Measurements from ENCODE around the gene CS.

Gene CS

DNA sequence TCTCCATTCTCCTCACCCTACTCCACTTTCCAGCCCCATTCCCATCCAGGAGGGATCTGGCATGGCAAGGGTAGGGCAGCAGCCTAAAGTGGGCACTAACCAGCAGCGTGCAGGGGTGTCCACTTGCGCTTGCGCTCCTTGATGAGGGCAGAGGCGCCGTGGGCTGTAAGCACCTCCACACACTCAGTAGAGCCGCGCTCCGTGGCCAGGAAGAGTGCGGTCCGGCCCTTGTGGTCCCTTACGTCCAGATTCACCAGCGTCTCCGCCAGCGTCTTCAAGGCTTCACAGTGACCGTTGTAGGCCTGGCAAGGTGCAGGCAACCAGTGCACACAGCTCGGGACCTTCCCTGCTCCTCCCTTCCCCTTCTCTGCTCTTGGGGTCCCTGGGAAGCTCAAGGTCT, 52.2 kb downstream of the CS start:
- no peak for DNase-seq (ENCODE audit: low spot score)

- no peak for DNase-seq (ENCODE audit: low spot score)
Observed at GRCh38 chr12:56244494-56244893, 55.6 kb downstream of the CS start.

- DNase-seq (ENCODE audit: low spot score): no peak
Observed at GRCh38 chr12:56243731-56244181, 56.4 kb downstream of the CS start.

- no peak for DNase-seq (ENCODE audit: low spot score)
Observed at GRCh38 chr12:56242986-56243385, 57.1 kb downstream of the CS start.

DNA sequence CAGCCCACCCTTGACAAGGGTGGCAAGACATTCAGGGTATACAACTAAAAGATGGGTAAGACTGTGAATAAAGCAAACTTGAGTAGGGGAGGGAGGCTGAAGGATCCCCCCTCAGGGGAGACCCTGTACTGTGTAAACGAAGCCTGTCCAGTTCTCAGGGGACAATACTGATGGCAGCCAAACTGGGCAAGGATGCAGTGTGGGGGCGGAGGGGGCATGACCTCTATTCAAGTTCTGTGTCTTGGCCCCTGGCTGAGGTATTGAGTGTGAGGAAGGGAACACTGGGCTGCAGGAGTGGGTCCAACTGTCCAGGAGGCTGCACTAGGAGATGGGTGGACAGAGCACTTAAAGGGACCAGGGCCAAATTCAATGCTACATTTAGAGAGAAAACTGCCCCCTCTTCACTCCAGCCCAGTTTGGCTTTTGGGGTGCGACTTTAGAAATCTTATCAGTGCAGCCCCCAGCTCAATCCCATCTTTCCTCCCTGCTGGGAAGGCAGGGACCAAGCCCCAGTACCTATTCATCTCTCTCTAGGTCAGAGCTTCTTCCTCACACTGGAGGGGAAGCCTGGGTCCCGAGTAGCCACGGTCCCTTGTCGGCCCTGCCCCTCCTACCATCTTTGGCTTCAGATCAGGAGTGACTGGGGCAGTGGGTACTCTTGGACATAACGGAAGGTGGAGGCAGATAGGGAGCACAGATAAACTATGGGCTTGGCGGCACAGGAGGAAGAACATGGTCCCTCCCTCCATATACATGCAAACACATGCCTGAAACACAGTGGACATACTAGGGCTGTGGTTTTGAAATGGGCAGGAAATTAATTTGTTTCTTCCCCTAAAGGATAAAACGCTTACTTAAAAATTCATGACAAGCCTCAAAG, 58.5 kb downstream of the CS start:
- DNase-seq (ENCODE audit: low spot score): no peak

DNA sequence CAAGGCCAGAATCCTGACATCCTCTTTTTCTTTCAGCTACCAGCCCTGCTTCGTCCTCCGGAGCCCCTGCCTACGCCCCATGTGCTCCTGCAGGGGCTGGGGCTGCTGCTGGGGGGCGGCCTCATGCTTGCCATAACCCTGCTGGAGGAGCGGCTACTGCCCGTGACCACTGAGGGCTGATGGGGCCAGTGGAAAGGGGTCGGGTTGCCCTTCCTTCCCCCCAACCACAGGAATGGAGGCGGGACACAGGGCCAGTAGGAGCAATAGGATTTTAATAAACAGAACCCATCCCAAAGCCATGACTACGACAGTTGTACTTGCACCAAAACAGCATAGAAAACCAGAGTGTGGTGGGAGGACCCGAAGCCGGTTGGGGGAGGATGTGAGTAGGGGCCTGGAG, 62.6 kb downstream of the CS start:
- DNase-seq (ENCODE audit: low spot score): no peak

DNA sequence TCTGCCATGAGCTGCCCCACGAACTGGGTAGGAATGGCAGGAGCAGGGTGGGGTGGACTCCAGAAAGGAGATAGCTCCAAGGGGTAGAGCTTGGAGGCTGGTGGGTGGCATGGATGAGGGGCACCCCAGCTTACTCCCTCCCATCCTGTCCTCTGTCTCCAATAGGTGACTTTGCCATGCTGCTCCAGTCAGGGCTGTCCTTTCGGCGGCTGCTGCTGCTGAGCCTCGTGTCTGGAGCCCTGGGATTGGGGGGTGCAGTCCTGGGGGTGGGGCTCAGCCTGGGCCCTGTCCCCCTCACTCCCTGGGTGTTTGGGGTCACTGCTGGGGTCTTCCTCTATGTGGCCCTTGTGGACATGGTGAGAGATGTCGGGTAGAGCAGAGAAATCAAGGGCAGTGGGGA, 63.1 kb downstream of the CS start:
- no peak for DNase-seq (ENCODE audit: low spot score)

DNA sequence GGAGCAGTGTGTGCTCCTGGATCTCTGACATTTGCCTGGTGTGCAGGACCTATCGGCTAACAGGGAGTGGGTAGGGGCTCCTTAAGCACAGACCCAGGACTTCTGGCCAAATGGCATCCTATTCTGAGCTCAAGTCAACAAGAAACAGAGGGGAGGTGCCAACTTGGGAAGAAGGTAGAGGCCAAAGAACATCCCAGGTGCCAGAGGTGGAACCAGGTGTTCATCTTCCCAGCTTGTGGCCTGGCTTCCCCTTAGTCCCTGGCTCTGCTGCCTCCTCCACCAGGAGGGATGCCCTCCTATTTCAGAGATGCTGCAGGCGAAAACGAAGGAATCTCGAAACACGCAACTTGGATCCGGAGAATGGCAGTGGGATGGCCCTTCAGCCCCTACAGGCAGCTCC, 64.0 kb downstream of the CS start:
- no peak for DNase-seq (ENCODE audit: low spot score)

DNA sequence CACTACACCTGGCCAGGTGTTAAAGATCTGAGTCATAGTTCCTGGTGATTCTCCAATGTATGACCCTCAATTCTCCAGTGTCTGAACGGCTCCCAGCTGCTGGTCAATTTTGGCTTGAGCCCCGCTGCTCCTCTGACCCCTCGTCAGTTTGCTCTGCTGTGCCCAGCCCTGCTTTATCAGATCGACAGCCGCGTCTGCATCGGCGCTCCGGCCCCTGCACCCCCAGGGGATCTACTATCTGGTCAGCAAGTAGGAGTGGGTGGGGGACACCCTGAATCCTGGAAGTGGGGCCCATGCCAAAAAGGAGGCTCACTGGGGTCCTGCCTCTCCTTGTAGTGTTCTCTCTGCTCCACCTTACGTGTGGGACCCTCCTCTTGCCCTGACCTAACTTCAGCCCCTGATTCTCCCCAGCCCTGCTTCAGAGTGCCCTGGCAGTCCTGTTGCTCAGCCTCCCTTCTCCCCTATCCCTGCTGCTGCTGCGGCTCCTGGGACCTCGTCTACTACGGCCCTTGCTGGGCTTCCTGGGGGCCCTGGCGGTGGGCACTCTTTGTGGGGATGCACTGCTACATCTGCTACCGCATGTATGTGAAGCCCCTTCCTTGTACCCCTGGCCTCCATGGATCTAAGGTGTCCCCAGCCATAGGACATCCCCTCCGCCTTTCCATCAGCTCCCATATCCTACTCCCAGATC, 65.2 kb downstream of the CS start:
- DNase-seq (ENCODE audit: low spot score): no peak

DNA sequence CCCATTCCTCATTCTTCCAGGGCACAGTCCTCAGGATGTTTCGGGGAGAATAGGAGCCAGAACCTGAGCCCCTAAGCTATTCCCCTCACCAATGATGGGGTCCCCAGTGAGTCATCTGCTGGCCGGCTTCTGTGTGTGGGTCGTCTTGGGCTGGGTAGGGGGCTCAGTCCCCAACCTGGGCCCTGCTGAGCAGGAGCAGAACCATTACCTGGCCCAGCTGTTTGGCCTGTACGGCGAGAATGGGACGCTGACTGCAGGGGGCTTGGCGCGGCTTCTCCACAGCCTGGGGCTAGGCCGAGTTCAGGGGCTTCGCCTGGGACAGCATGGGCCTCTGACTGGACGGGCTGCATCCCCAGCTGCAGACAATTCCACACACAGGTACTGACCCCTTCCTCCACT, 68.9 kb downstream of the CS start:
- no peak for DNase-seq (ENCODE audit: low spot score)

GRCh38 chr12:56230432-56231183, 69.5 kb downstream of the CS start:
- DNase-seq (ENCODE audit: low spot score): no peak

DNA sequence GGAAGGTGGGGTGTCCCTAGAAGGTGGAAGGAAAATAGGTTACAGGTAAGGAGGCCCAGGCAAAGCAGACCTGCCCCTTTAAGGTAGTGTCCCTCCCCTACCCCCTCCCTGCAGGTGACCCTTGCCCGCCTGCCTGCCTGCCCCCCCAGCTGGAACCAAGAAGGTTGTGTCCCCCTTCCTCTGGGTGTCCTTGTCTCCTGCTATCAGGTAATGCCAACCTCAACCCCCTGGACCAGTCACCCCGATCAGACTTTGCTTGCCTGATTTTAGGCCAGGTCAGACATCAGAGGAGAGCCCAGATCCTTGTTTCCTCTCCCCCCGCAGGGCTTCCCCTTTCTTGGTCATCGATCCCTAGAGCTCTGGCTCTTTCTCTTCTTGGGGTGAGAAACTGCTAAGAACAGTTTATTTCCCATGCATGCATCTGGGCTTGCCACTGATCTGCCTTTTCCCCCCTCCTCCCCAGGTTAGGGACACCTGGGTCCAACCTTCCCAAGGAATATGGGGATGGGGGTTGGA, 70.2 kb downstream of the CS start, which contains the start of gene SLC39A5:
Gene SLC39A5 (plus strand): TSS at position 136 of the 516 bp plus-strand sequence. CDS start 1,224 bp downstream, outside the sequence.
- no peak for DNase-seq (ENCODE audit: low spot score)

DNA sequence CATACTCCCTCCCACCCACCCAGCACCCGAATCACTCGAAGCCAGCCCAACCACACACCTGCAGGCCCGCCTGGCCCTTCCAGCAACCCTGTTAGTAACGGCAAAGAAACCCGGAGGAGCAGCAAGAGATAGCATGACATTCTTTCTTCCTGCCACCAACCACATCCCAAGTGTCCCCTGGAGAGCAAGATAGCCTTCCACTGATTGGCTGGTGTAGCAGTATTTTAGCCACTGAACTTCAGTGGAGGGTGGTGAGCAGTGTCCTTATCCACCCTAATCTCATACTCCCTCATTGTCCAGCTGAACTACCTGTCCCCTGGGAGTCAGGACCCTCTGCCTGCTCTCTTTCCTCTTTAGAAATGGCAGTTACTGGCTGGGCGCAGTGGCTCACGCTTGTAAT, 71.0 kb downstream of the CS start:
- no peak for DNase-seq (ENCODE audit: low spot score)

GRCh38 chr12:56224954-56225353, 75.2 kb downstream of the CS start:
- no peak for DNase-seq (ENCODE audit: low spot score)

DNA sequence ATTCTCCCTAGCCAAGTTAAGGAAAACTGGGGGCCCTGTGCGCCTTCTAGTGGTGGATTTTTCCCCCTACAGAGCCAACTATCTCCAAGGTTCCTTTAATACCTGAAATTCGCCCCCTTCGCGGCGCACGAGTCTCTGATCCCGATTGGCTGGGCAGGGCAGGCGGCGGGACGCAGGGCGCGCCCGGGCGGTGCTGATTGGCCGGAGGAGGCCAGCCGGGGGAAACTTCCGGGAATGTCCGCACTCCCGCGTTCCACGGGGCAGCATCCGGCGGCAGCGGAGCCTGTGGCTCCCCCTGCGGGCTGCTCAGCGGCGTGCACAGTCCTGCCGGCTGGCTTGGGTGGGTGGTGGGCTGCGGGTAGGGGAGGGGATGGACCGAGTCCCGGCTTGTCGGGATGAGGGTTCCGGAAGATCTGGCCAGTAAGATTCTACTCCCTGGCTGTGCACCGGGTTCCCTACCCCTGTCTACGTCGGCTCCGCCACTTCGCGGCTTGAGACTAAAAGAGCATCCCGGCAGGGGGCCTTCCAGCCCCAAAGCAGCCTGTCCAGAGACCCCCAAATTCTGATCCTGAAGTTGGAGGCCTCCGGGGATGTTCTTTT, 75.9 kb downstream of the CS start, which contains the start of gene NABP2:
Gene NABP2 (plus strand): TSS at position 241 of the 600 bp plus-strand sequence. CDS start 515 bp downstream, outside the sequence.
- DNase-seq (ENCODE audit: low spot score): peak; percentile 97

DNA sequence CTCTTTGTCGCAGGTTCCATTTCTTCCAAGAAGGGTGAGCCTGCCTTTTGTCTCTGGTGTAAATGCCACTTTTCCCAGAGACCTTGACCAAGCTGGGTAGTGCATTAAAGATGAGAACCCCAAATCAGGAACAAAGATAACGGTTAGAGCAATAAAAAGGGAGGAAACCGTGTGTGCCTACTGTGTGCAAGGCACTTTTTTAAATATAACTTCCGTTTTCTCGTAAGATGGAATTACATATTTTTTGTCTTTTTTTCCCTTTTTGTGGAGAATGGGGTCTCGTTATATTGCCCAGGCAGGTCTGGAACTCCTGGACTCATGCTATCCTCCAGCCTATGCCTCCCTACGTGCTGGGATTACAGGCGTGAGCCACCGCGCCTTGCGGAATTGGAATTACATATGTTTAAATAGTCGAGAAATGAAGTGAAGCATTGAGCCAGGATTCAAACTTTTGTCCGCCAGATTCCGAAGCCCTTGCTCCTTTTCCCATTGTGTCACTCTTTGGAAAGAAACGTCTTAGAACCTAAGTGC, 76.5 kb downstream of the CS start:
- no peak for DNase-seq (ENCODE audit: low spot score)

DNA sequence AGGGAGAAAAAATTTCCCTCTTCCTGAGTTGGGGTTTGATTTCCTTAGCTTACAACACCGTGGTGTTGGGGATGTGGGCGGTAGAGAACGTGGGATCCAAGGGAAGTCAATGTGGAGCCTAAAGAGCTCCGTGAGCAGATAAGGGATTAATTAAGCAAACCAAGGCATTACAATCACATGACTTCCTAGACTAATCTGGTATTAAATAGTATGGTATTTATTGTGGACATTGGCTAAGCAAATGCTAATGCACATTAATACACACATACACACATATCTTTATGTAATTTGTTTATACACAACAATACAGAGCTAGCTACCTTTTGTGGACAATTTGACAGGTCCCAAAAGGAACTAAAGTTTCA, 77.6 kb downstream of the CS start:
- no peak for DNase-seq (ENCODE audit: low spot score)

DNA sequence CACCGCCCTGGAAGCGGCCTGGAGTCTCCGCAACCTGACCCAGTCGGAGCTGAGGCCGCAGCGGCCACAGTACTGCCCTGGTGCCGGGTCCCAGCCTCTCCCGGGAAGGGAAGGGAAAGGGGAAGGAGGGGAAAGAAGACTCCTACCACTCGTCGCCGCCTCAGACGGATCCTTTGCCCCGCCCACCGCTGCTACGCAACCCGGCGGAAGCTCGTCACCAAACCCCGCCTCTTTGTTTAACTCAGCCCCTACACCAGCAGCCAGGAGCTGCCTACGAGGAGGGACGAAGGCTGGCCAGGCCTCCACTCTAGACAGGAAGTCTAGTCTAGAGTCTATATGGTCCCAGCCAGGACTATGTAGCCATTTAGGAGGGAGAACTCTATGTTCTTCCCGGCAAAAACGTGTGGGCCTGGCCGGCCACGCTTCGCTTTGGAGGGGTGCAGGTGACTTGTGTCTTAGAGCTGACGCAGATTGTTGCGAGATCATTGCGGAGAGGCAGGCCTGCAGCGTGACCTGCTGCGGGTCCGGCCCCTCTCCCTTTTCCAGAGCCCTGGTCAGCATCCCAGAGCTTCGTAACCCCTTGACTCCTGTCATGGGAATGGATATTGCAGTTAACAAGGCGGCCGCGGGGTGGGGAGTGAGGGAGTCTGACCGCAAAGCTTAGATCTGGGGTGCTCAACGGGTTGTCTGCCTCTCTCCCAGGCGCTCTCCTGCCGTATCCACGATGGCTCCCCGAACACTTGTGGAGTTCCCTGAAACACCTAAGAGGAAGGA, 78.2 kb downstream of the CS start, which contains the start of gene RNF41:
Gene RNF41 (minus strand): TSS at position 166 of the 774 bp plus-strand sequence. CDS start 7,875 bp downstream, outside the sequence.
- peak; percentile 97 for DNase-seq (ENCODE audit: low spot score)
